ENCODE data around the gene CCDC159. TPM values are rescaled to one million over a fixed set of nuclear protein-coding genes. Genes with fewer than 3 reads are reported as not detected.

CCDC159 gene
- total and polyA plus RNA-seq, 2 of the 4 experiments (the other 2 are of a cell fraction) = 4.7 to 14.0 TPM

DNA sequence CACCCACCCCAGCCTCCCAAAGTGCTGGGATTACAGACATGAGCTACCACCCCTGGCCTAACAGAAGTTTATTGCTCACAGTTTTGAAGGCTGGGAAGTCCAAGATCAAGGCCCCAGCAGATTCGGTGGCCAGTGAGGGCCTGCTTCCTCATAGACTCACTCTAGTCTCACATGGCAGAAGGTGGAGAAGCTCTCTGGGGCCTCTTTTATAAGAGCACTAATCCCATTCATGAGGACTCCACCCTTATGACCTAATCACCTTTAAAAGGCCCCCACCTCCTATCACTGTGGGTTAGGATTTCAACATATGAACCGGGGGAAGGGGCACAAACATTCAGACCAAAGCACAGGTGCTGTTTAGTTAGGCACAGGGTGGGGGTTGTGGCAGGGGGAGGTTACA, 21.2 kb downstream of the CCDC159 start:
- POLR2A ChIA-PET (ENCODE audit: unreplicated experiment) = no interaction called here
- dilution Hi-C loops (cut with HindIII; ENCODE audit: low sequenced_read_pairs, unreplicated experiment) (no loop called here), in situ Hi-C loops (cut with MboI; ENCODE audit: low sequenced_read_pairs) (no loop called here), intact Hi-C loops (cut with micrococcal nuclease) (no loop called here)
- CTCF ChIA-PET = no interaction called here
- Histone ChIP-seq H2AK9ac (replicated peaks; ENCODE audit: low read depth, low read length, poor library complexity) (no peak overlapping the region), H3K4me1 (ENCODE audit: control insufficient read depth, insufficient read depth, low read length) (no peaks in the 10 kb centered on the region), H3K23ac (ENCODE audit: low read depth, low read length) (no peak overlapping the region), H3K4me3 (ENCODE audit: insufficient read depth, low read depth, low read length) (no peak overlapping the region), H2BK15ac (ENCODE audit: low read depth, low read length) (no peak overlapping the region), H2BK5ac (ENCODE audit: low read depth, low read length, poor library complexity, severe bottlenecking) (no peak overlapping the region), H3K27me3 (ENCODE audit: control insufficient read depth, insufficient read depth, low read length) (no peaks in the 10 kb centered on the region), H2BK120ac (ENCODE audit: low read depth, low read length) (no peak overlapping the region), H3K79me1 (ENCODE audit: low read depth in 1 of 2, low read length in 2 of 2) (no peaks in the 10 kb centered on the region), H4K5ac (ENCODE audit: low read depth, low read length) (no peak overlapping the region), H3K9me1 (ENCODE audit: insufficient read depth, low read length) (peaks cover 4% of the 10 kb centered on the region; the same call in 1 of the 2 replicates), H4K20me1 (ENCODE audit: insufficient read depth, low read length) (peaks cover 3% of the 10 kb centered on the region; the same call in 1 of the 2 replicates), H3K9me3 (ENCODE audit: control insufficient read depth, insufficient read depth, low read length) (no peaks in the 10 kb centered on the region), H2AK5ac (ENCODE audit: low read depth, low read length) (no peak overlapping the region), H2BK20ac (ENCODE audit: low read depth, low read length) (no peak overlapping the region), H3K14ac (replicated peaks; ENCODE audit: low read depth, low read length) (no peak overlapping the region), H3K36me3 (ENCODE audit: control insufficient read depth, insufficient read depth, low read length) (peaks cover 17% of the 10 kb centered on the region), H3K4me2 (ENCODE audit: low read depth, low read length) (no peak overlapping the region), H4K91ac (ENCODE audit: insufficient read depth, low read depth, low read length) (no peak overlapping the region), H3K18ac (ENCODE audit: low read depth, low read length) (no peak overlapping the region), H3K56ac (ENCODE audit: extremely low read depth, insufficient read depth, low read length) (no peak overlapping the region), H3K9ac (ENCODE audit: low read depth, low read length) (no peak overlapping the region), H3K4ac (ENCODE audit: low read depth, low read length) (no peak overlapping the region), H3K27ac (ENCODE audit: insufficient read depth, low read length) (no peak overlapping the region), H2AFZ (replicated peaks; ENCODE audit: low read length, poor library complexity) (no peak overlapping the region), H4K8ac (ENCODE audit: low read depth in 2 of 2, low read length in 2 of 2) (no peak overlapping the region)
- no TSS peak for BruUV-seq (replicated peaks)
- ATAC-seq (ENCODE audit: low read depth) (no peak), DNase-seq (no peak)
- no peak for TF ChIP-seq MAFK (IDR thresholded peaks at IDR 0.05; ENCODE audit: low read depth, low read length)
- no CpG with 5 or more reads among the region's 2 CpGs for whole genome bisulfite sequencing, 2 experiments (ENCODE audit: extremely low coverage in 2 of 2, insufficient read length in 1 of 2)

Data from IMR-90 (cell line).